ENCODE results near the gene RXFP3.
"Not testable (repeated sequence)": the region's sequence is repeated elsewhere in the genome, so short reads cannot be mapped to it uniquely, and the experiment has no call there.

The RXFP3 gene

GRCh38 chr5:33892620-33893137 lies 43.5 kb upstream of the RXFP3 start:
- peak overlapping the region; percentile 31 to 86 for H3K27ac ChIP-seq

GRCh38 chr5:33894566-33894965 lies 41.6 kb upstream of the RXFP3 start:
- no peak for TF ChIP-seq CTCF (IDR thresholded peaks at IDR 0.05)
- DNase-seq (ENCODE audit: low spot score), result no peak
- no peak overlapping the region for H3K4me3 ChIP-seq
- no peak overlapping the region for H3K27ac ChIP-seq

More at GRCh38 chr5:33892620-33893137, 43.5 kb upstream of the RXFP3 start:
- no peak for TF ChIP-seq CTCF (IDR thresholded peaks at IDR 0.05)
- peak overlapping the region; percentile 83 for H3K4me3 ChIP-seq
- no peak for DNase-seq (ENCODE audit: low spot score)

GRCh38 chr5:33901156-33901555 lies 35.0 kb upstream of the RXFP3 start:
- no peak for DNase-seq (ENCODE audit: low spot score)
- H3K27ac ChIP-seq, result no peak overlapping the region
- no peak for TF ChIP-seq CTCF (IDR thresholded peaks at IDR 0.05)

GRCh38 chr5:33903118-33903517 lies 33.1 kb upstream of the RXFP3 start:
- no peak for TF ChIP-seq CTCF (IDR thresholded peaks at IDR 0.05)
- Histone ChIP-seq H3K27ac (no peak overlapping the region), H3K4me3 (no peak overlapping the region)
- no peak for DNase-seq (ENCODE audit: low spot score)

More at GRCh38 chr5:33901156-33901555, 35.0 kb upstream of the RXFP3 start:
- H3K4me3 ChIP-seq, result no peak overlapping the region

- no peak overlapping the region for H3K27ac ChIP-seq
- no peak overlapping the region for H3K4me3 ChIP-seq
- TF ChIP-seq CTCF (IDR thresholded peaks at IDR 0.05), result no peak
- no peak for DNase-seq (ENCODE audit: low spot score)
These were observed 30.8 kb upstream of the RXFP3 start for GRCh38 chr5:33905381-33905780.

GRCh38 chr5:33906248-33906647 lies 29.9 kb upstream of the RXFP3 start:
- H3K4me3 ChIP-seq; DNase-seq (ENCODE audit: low spot score); H3K27ac ChIP-seq: not testable (repeated sequence)

GRCh38 chr5:33914844-33915243 lies 21.3 kb upstream of the RXFP3 start:
- DNase-seq (ENCODE audit: low spot score); H3K4me3 ChIP-seq; H3K27ac ChIP-seq: not testable (repeated sequence)

- no peak for TF ChIP-seq CTCF (IDR thresholded peaks at IDR 0.05)
- no peak for DNase-seq (ENCODE audit: low spot score)
- no peak overlapping the region for H3K4me3 ChIP-seq
- H3K27ac ChIP-seq, result no peak overlapping the region
These were observed 15.2 kb upstream of the RXFP3 start for GRCh38 chr5:33921002-33921401.
